Measurements from ENCODE around the gene PMCH.

PMCH gene

GRCh38 chr12:102172436-102172835 lies 25.2 kb downstream of the PMCH start:
- TF ChIP-seq, protein P1, sequence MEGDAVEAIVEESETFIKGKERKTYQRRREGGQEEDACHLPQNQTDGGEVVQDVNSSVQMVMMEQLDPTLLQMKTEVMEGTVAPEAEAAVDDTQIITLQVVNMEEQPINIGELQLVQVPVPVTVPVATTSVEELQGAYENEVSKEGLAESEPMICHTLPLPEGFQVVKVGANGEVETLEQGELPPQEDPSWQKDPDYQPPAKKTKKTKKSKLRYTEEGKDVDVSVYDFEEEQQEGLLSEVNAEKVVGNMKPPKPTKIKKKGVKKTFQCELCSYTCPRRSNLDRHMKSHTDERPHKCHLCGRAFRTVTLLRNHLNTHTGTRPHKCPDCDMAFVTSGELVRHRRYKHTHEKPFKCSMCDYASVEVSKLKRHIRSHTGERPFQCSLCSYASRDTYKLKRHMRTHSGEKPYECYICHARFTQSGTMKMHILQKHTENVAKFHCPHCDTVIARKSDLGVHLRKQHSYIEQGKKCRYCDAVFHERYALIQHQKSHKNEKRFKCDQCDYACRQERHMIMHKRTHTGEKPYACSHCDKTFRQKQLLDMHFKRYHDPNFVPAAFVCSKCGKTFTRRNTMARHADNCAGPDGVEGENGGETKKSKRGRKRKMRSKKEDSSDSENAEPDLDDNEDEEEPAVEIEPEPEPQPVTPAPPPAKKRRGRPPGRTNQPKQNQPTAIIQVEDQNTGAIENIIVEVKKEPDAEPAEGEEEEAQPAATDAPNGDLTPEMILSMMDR (IDR thresholded peaks at IDR 0.05) = no peak
- H3K79me2 ChIP-seq = no peaks in the 10 kb centered on the region
- no peaks in the 10 kb centered on the region for H3K27me3 ChIP-seq (ENCODE audit: control insufficient read depth, insufficient read depth, low read length)
- no peaks in the 10 kb centered on the region for H3K9me3 ChIP-seq (ENCODE audit: control insufficient read depth, low read length)
- no peak overlapping the region for H2AFZ ChIP-seq
- H3K4me2 ChIP-seq (ENCODE audit: low read length) = no peak overlapping the region
- H3K9ac ChIP-seq = no peak overlapping the region
- H3K4me1 ChIP-seq = no peaks in the 10 kb centered on the region
- no peak overlapping the region for H3K27ac ChIP-seq
- no peaks in the 10 kb centered on the region for H3K36me3 ChIP-seq (ENCODE audit: control insufficient read depth, insufficient read depth, low read length)
- H3K4me3 ChIP-seq (ENCODE audit: low read depth, low read length) = no peak overlapping the region

GRCh38 chr12:102171951-102172350 lies 25.7 kb downstream of the PMCH start:
- Histone ChIP-seq H3K27me3 (ENCODE audit: control insufficient read depth, insufficient read depth, low read length) (no peaks in the 10 kb centered on the region), H3K27ac (no peak overlapping the region), H3K9me3 (ENCODE audit: control insufficient read depth, low read length) (no peaks in the 10 kb centered on the region), H3K4me3 (ENCODE audit: low read depth, low read length) (no peak overlapping the region), H3K36me3 (ENCODE audit: control insufficient read depth, insufficient read depth, low read length) (no peaks in the 10 kb centered on the region), H3K9ac (no peak overlapping the region), H3K4me1 (no peaks in the 10 kb centered on the region), H3K79me2 (no peaks in the 10 kb centered on the region), H2AFZ (no peak overlapping the region), H3K4me2 (ENCODE audit: low read length) (no peak overlapping the region)
- TF ChIP-seq, protein P1 (IDR thresholded peaks at IDR 0.05) = no peak

- Histone ChIP-seq H3K27ac (no peak overlapping the region), H3K4me1 (no peaks in the 10 kb centered on the region), H3K79me2 (no peaks in the 10 kb centered on the region), H3K27me3 (ENCODE audit: control insufficient read depth, insufficient read depth, low read length) (no peaks in the 10 kb centered on the region), H3K4me3 (ENCODE audit: low read depth, low read length) (no peak overlapping the region), H3K9ac (no peak overlapping the region), H2AFZ (no peak overlapping the region), H3K9me3 (ENCODE audit: control insufficient read depth, low read length) (no peaks in the 10 kb centered on the region), H3K4me2 (ENCODE audit: low read length) (no peak overlapping the region), H3K36me3 (ENCODE audit: control insufficient read depth, insufficient read depth, low read length) (no peaks in the 10 kb centered on the region)
- TF ChIP-seq, protein P1 (IDR thresholded peaks at IDR 0.05) = peak; percentile 16
Observed at GRCh38 chr12:102169922-102170621, 27.6 kb downstream of the PMCH start.

DNA sequence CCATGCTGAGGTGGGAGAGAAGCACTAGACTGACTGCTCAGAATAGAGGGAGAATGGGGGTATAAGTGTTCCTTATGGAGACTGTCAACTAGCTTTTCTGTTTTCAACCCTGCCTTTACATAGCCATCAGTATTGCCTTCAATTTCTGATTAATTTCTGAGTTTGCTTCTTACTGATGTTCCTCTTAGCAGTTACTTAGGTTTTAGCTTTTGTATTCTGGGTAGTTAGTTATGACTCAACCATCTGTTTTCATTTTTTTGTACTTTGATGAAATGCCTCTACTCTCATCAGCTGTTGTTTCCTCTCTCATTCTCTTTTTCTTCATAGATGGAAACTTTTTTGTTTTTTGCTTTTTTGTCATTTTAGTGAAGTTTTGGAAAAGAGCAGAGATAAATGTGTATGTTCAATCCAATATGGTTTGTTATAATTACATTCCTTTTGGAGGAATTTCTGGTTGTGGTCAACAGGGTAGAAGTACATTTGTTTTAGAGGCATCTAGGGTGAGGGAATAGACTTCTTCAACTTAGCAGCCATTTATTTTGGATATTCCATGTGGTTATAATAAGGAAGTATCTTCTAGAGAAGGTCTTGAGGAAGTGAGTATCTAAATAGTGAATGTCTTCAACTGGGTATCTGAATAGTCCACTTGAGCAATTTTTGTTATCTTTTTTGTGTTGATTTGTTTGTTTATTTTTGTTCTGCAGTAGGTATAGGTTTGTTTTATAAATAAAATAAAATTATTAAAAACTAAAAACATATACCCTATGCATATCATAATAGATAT lies 29.6 kb downstream of the PMCH start:
- TF ChIP-seq, protein P1 (IDR thresholded peaks at IDR 0.05) = no peak
- Histone ChIP-seq H3K79me2 (no peaks in the 10 kb centered on the region), H2AFZ (no peak overlapping the region), H3K4me1 (no peaks in the 10 kb centered on the region), H3K9ac (no peak overlapping the region), H3K9me3 (ENCODE audit: control insufficient read depth, low read length) (no peaks in the 10 kb centered on the region), H3K27ac (no peak overlapping the region), H3K4me3 (ENCODE audit: low read depth, low read length) (no peak overlapping the region), H3K4me2 (ENCODE audit: low read length) (no peak overlapping the region), H3K27me3 (ENCODE audit: control insufficient read depth, insufficient read depth, low read length) (no peaks in the 10 kb centered on the region), H3K36me3 (ENCODE audit: control insufficient read depth, insufficient read depth, low read length) (no peaks in the 10 kb centered on the region)

Measured in parathyroid adenoma (tissue), 2 donors.